Neuronal stem cell (in vitro differentiated cells): Measurements from ENCODE around the gene MAS1.
A peak's percentile ranks its signal among the peaks of the same experiment; 100 is the strongest.

Experiments used
- DNase-seq: peaks from one replicate; pipeline ENCODE4 v3.0.0-alpha.2; 2013; ENCODE audit warnings: low spot score
- H2AFZ ChIP-seq: one replicate; pipeline ENCODE4 v1.6.1; 2013; ENCODE audit warnings: mild to moderate bottlenecking, low read length, inconsistent platforms
- H2AK5ac ChIP-seq: 2 replicates; pipeline ENCODE4 v1.6.1; 2013; ENCODE audit warnings: low read depth, mild to moderate bottlenecking, inconsistent platforms, low read length, moderate library complexity, mixed read lengths
- H2BK120ac ChIP-seq: 2 replicates; pipeline ENCODE4 v1.6.1; 2013; ENCODE audit warnings: low read depth, mild to moderate bottlenecking, inconsistent platforms, low read length, moderate library complexity, mixed read lengths
- H2BK12ac ChIP-seq: one replicate; pipeline ENCODE4 v1.6.1; 2013; ENCODE audit warnings: low read length, inconsistent platforms
- H2BK15ac ChIP-seq: 2 replicates; pipeline ENCODE4 v1.6.1; 2013; ENCODE audit warnings: mild to moderate bottlenecking, low read length, inconsistent platforms, mixed read lengths
- H2BK5ac ChIP-seq: one replicate; pipeline ENCODE4 v1.6.1; 2013; ENCODE audit warnings: inconsistent platforms, mild to moderate bottlenecking, low read length, moderate library complexity
- H3K14ac ChIP-seq: one replicate; pipeline ENCODE4 v1.6.1; 2013; ENCODE audit warnings: low read length, inconsistent platforms
- H3K18ac ChIP-seq: 2 replicates; pipeline ENCODE4 v1.6.1; 2013; ENCODE audit warnings: low read length, inconsistent platforms
- H3K23ac ChIP-seq: 2 replicates; pipeline ENCODE4 v1.6.1; 2013; ENCODE audit warnings: low read depth, mild to moderate bottlenecking, mixed read lengths, low read length, inconsistent platforms; ENCODE audit not compliant: poor library complexity
- H3K27ac ChIP-seq: replicated peaks from 3 replicates; pipeline ENCODE4 v1.5.1; 2013; ENCODE audit warnings: low read length, inconsistent platforms
- H3K27me3 ChIP-seq, 3 experiments: 2 replicates each; pipeline ENCODE4 v1.6.1; 2013; ENCODE audit warnings: low read length in 3 of 3, mild to moderate bottlenecking in 2 of 3, inconsistent platforms in 1 of 3, low read depth in 1 of 3, mixed read lengths in 1 of 3, moderate library complexity in 1 of 3; ENCODE audit not compliant: control insufficient read depth in 3 of 3, insufficient read depth in 3 of 3
- H3K36me3 ChIP-seq, 2 donors: replicated peaks in 1 of 2; 2 replicates each; pipeline ENCODE4 v1.6.1; 2013; ENCODE audit warnings: low read length in 2 of 2; ENCODE audit not compliant: control insufficient read depth in 2 of 2, insufficient read depth in 2 of 2
- H3K4ac ChIP-seq: 2 replicates; pipeline ENCODE4 v1.6.1; 2013; ENCODE audit warnings: inconsistent platforms, mild to moderate bottlenecking, low read length, moderate library complexity
- H3K4me1 ChIP-seq, 2 donors: 1 replicate in 1 of 2; 2 replicates in 1 of 2; pipeline ENCODE4 v1.6.1; 2013; ENCODE audit warnings: low read length in 2 of 2, low read depth in 1 of 2; ENCODE audit not compliant: control insufficient read depth in 2 of 2, insufficient read depth in 1 of 2
- H3K4me2 ChIP-seq: one replicate; pipeline ENCODE4 v1.6.1; 2013; ENCODE audit warnings: mild to moderate bottlenecking, low read length, inconsistent platforms; ENCODE audit not compliant: insufficient read depth, poor library complexity, severe bottlenecking
- H3K4me3 ChIP-seq, 2 donors: 2 replicates each; pipeline ENCODE4 v1.5.1; 2013; ENCODE audit warnings: low read length in 2 of 2, mild to moderate bottlenecking in 2 of 2, inconsistent platforms in 1 of 2, moderate library complexity in 1 of 2
- H3K79me1 ChIP-seq: one replicate; pipeline ENCODE4 v1.6.1; 2013; ENCODE audit warnings: low read depth, mild to moderate bottlenecking, inconsistent platforms, low read length, moderate library complexity
- H3K9ac ChIP-seq: one replicate; pipeline ENCODE4 v1.6.1; 2013; ENCODE audit warnings: mild to moderate bottlenecking, low read depth, low read length, inconsistent platforms; ENCODE audit not compliant: poor library complexity
- H3K9me3 ChIP-seq, 2 donors: replicated peaks in 1 of 2; 2 replicates each; pipeline versions ENCODE3 to v1.6.1; 2013; ENCODE audit warnings: low read length in 2 of 2, mild to moderate bottlenecking in 2 of 2, inconsistent platforms in 1 of 2, low read depth in 1 of 2, mixed read lengths in 1 of 2, moderate library complexity in 1 of 2; ENCODE audit not compliant: control insufficient read depth in 2 of 2, insufficient read depth in 1 of 2
- H4K8ac ChIP-seq: one replicate; pipeline ENCODE4 v1.6.1; 2013; ENCODE audit warnings: low read depth, mild to moderate bottlenecking, inconsistent platforms, low read length, moderate library complexity
- H4K91ac ChIP-seq: one replicate; pipeline ENCODE4 v1.6.1; 2013; ENCODE audit warnings: low read length, low read depth, mild to moderate bottlenecking, inconsistent platforms; ENCODE audit not compliant: poor library complexity
- WGBS, 2 donors: extraction: QIAGEN DNeasy Blood & Tissue Kit; methylation state at CpG; one replicate each; pipeline ENCODE4 v1.1.7; 2013; ENCODE audit warnings: missing lambda C conversion rate in 2 of 2, mixed read lengths in 1 of 2; ENCODE audit not compliant: insufficient read length in 2 of 2, insufficient replicate concordance in 1 of 2; ENCODE audit errors: extremely low coverage in 2 of 2; 5-methylcytosine and 5-hydroxymethylcytosine counted together

The MAS1 gene

DNA sequence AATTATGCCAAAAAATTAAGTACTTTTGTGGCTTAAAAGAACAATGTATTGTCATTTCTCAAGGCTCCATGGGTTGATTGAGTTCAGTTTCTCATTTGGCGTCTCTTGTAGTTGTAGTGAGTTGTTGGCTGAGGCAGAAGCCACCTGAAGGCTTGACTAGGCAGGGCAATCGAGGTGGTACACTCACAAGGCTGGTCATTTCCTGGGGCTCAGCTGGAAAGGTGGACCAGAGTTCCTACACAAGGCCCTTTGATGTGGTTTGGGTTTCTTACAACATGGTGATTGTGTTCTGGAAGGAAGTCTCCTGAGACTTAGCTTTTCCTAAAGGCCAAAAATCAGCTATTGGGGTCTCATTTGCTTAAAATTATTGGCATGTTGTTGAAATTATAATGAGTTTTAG lies 22.6 kb downstream of the MAS1 start:
- H3K4me3 ChIP-seq: peak overlapping the region in 1 of 2 donors; percentile 61
- H4K8ac ChIP-seq: no peak overlapping the region
- no peak overlapping the region for H3K27ac ChIP-seq
- no peak overlapping the region for H3K4me2 ChIP-seq
- peaks cover 0 to 20% (median 0%) of the 10 kb centered on the region in 3 experiments for H3K27me3 ChIP-seq
- DNase-seq: no peak
- H2AK5ac ChIP-seq: no peak overlapping the region
- H2BK120ac ChIP-seq: no peak overlapping the region
- no peak overlapping the region for H2AFZ ChIP-seq
- no peaks in the 10 kb centered on the region for H3K9me3 ChIP-seq
- H3K23ac ChIP-seq: no peak overlapping the region
- no peak overlapping the region for H3K18ac ChIP-seq
- H3K14ac ChIP-seq: no peak overlapping the region
- no peaks in the 10 kb centered on the region for H3K79me1 ChIP-seq
- no peak overlapping the region for H2BK5ac ChIP-seq
- H2BK12ac ChIP-seq: no peak overlapping the region
- H4K91ac ChIP-seq: no peak overlapping the region
- no peak overlapping the region for H3K4ac ChIP-seq
- H3K36me3 ChIP-seq: no peaks in the 10 kb centered on the region
- no peak overlapping the region for H2BK15ac ChIP-seq
- no CpG with 5 or more reads among the region's 2 CpGs for WGBS, 2 donors
- H3K9ac ChIP-seq: no peak overlapping the region
- H3K4me1 ChIP-seq: no peaks in the 10 kb centered on the region

DNA sequence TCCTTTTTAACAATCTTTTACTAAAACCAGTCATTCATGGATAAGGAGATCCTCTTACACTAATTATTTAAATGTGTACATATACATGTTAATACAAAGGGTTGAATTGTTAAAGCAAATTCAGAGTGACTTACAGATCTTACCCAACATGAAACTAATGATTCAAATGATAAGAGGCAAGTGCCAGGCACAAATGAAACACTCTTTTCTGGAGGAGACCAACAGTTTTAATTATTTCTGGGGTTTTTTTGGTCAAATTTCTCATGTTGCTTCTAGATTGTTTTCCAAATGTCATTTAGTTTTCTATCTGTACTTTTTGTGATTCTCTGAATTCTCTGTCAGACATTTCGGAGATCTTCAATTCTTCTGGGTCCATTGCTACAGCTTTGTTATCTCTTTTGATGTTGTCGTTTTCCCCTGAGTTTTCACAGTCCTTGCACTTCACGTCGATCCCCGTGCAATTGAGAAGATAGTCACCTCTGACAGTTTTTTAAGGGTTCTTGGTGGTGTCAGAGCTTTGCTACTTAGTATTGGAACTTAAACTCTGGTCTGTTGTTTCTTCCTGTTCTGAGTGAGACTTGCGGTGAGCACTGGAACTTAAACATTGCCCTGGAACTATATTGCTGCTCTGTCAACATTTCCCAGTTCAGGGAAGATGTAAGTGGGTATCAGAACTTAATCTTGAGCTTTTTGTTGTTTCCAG lies 23.2 kb downstream of the MAS1 start:
- Histone ChIP-seq H3K9me3 (no peaks in the 10 kb centered on the region), H2BK12ac (no peak overlapping the region), H2BK120ac (no peak overlapping the region), H3K18ac (no peak overlapping the region), H3K4me3 (no peak overlapping the region), H3K36me3 (no peaks in the 10 kb centered on the region), H2BK5ac (no peak overlapping the region), H4K8ac (no peak overlapping the region), H3K79me1 (no peaks in the 10 kb centered on the region), H4K91ac (no peak overlapping the region), H3K9ac (no peak overlapping the region), H3K23ac (no peak overlapping the region), H2BK15ac (no peak overlapping the region), H3K27ac (no peak overlapping the region), H2AK5ac (no peak overlapping the region), H3K27me3 (peaks cover 0 to 18% (median 0%) of the 10 kb centered on the region in 3 experiments), H3K4me1 (no peaks in the 10 kb centered on the region), H2AFZ (no peak overlapping the region), H3K4ac (no peak overlapping the region), H3K4me2 (no peak overlapping the region), H3K14ac (no peak overlapping the region)
- no peak for DNase-seq
- no CpG with 5 or more reads among the region's 6 CpGs for WGBS, 2 donors

DNA sequence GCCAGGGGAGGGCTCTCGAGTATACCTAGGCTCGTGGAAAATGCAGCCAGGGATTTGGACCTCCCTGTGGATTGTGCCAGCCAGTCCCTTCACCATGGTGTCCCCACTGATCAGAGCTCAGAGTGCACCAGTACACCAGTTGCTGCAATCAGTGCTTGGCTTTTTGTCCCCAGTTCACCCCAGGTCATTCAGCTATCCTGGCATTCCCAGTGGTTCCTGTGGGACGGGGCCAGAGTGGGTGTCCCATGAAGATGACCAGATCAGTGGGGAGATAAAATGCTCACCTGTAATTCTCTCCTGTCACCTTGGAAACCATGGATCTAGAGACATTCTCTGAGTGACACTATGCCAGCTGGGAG lies 23.8 kb downstream of the MAS1 start:
- Histone ChIP-seq H4K8ac (no peak overlapping the region), H3K23ac (no peak overlapping the region), H4K91ac (no peak overlapping the region), H3K4ac (no peak overlapping the region), H2BK5ac (no peak overlapping the region), H3K9ac (no peak overlapping the region), H2BK12ac (no peak overlapping the region), H3K4me2 (no peak overlapping the region), H3K36me3 (no peaks in the 10 kb centered on the region), H2BK120ac (no peak overlapping the region), H3K4me1 (no peaks in the 10 kb centered on the region), H3K4me3 (no peak overlapping the region), H3K79me1 (no peaks in the 10 kb centered on the region), H2AFZ (no peak overlapping the region), H3K18ac (no peak overlapping the region), H3K9me3 (no peaks in the 10 kb centered on the region), H3K27me3 (peaks cover 0 to 18% (median 0%) of the 10 kb centered on the region in 3 experiments), H3K14ac (no peak overlapping the region), H2AK5ac (no peak overlapping the region), H3K27ac (no peak overlapping the region), H2BK15ac (no peak overlapping the region)
- DNase-seq: no peak
- WGBS, 2 donors: no CpG with 5 or more reads among the region's 3 CpGs

DNA sequence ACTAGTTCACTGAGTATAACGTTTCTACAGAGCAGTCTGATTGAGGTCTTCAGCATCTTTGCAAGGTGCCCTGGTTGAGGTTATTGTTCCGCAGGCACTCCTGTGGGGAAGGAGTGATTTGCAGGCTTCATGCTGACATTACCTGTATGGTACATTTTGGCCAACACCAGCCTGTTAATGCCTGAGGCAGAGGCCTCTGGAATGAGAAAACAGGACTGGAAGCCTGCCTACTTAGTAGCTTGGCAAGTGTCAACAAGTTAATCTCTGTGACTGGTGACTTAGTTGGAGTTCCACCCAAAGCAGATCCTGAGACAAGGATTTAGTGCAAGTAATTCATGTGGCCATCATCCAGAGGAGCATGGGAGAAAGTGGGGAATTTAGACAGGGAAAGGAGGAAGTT lies 24.6 kb downstream of the MAS1 start:
- no peak for DNase-seq
- Histone ChIP-seq H3K4me1 (no peaks in the 10 kb centered on the region), H2AFZ (no peak overlapping the region), H3K4ac (no peak overlapping the region), H3K18ac (no peak overlapping the region), H2AK5ac (no peak overlapping the region), H3K4me3 (no peak overlapping the region), H2BK5ac (no peak overlapping the region), H3K23ac (no peak overlapping the region), H3K79me1 (no peaks in the 10 kb centered on the region), H2BK15ac (no peak overlapping the region), H3K27ac (no peak overlapping the region), H3K14ac (peak overlapping the region; percentile 77), H3K36me3 (no peaks in the 10 kb centered on the region), H3K9ac (no peak overlapping the region), H2BK120ac (no peak overlapping the region), H3K27me3 (peaks cover 0 to 18% (median 0%) of the 10 kb centered on the region in 3 experiments), H2BK12ac (no peak overlapping the region), H4K91ac (no peak overlapping the region), H3K4me2 (no peak overlapping the region), H3K9me3 (no peaks in the 10 kb centered on the region), H4K8ac (no peak overlapping the region)
- no CpG with 5 or more reads among the region's 2 CpGs for WGBS, 2 donors
